Uterus (tissue), 4 donors: ENCODE results near the gene SUGP1. TPM values are rescaled to one million over a fixed set of nuclear protein-coding genes. Genes with fewer than 3 reads are reported as not detected.

Experiments used
- DNase-seq, 2 donors: peaks; one replicate each; pipeline ENCODE4 v3.0.0-alpha.2; 2019 to 2020
- H3K27ac ChIP-seq, 2 donors: fragments of 200-600 bp; sonication (generic); 1 replicate in 1 of 2; 2 replicates in 1 of 2; pipeline ENCODE4 v1.5.1; 2016 to 2018
- H3K27me3 ChIP-seq, 2 donors: fragments of 200-600 bp; sonication (generic); one replicate each; pipeline ENCODE4 v1.5.1; 2018 to 2019; ENCODE audit warnings: control low read depth in 1 of 2
- H3K36me3 ChIP-seq, 2 donors: fragments of 200-600 bp; sonication (generic); one replicate each; pipeline ENCODE4 v1.5.1; 2019; ENCODE audit warnings: control low read depth in 1 of 2
- H3K4me1 ChIP-seq, 2 donors: fragments of 200-600 bp; sonication (generic); one replicate each; pipeline ENCODE4 v1.5.1; 2018 to 2019; ENCODE audit warnings: control low read depth in 1 of 2
- H3K4me3 ChIP-seq, 2 donors: fragments of 200-600 bp; sonication (generic); 1 replicate in 1 of 2; 2 replicates in 1 of 2; pipeline ENCODE4 v1.5.1; 2018 to 2019; ENCODE audit warnings: mild to moderate bottlenecking in 1 of 2
- H3K9me3 ChIP-seq, 2 donors: fragments of 200-600 bp; sonication (generic); one replicate each; pipeline ENCODE4 v1.5.1; 2019; ENCODE audit warnings: control low read depth in 1 of 2
- CTCF ChIP-seq, 4 experiments: fragments of 200-600 bp in 2 of 4; fragments of 450-650 bp in 2 of 4; sonication (generic) in 2 of 4; IDR thresholded peaks; one replicate each; pipeline ENCODE4 v1.5.1; 2016 to 2019; ENCODE audit warnings: antibody characterized with exemption in 4 of 4, mild to moderate bottlenecking in 2 of 4, moderate library complexity in 1 of 4
- POLR2A ChIP-seq, 2 donors: fragments of 450-650 bp; IDR thresholded peaks; one replicate each; pipeline ENCODE4 v1.6.1; 2016; ENCODE audit warnings: antibody characterized with exemption in 2 of 2, mild to moderate bottlenecking in 1 of 2, moderate library complexity in 1 of 2
- intact Hi-C: fragments of 100-400 bp; cut with DNase I; formaldehyde crosslinking; loops from one replicate; pipeline ENCODE4 v1.15.1; 2023; ENCODE audit warnings: low total_unique reads
- total RNA-seq, 4 donors: library from RNA; depleted of rRNA in 3 of 4; stranded (reverse); fragments of >200 nt in 3 of 4; gene quantifications; one replicate each; pipeline versions ENCODE4 v1.1.0 to v1.2.4, GENCODE V29; 2014 to 2023
- donor health status: DM: yes; HTN: yes; CAD: no.

The SUGP1 gene
- total RNA-seq, 4 donors from 2014 or later: 9.5 to 43.6 (median 14.0) TPM

- intact Hi-C loops: no loop called here
- H3K27me3 ChIP-seq: no peaks in the 10 kb centered on the region
- no peaks in the 10 kb centered on the region for H3K36me3 ChIP-seq
These were observed 60.6 kb downstream of the SUGP1 start for GRCh38 chr19:19259741-19260140.

GRCh38 chr19:19258589-19259338 lies 61.5 kb downstream of the SUGP1 start:
- Histone ChIP-seq H3K36me3 (no peaks in the 10 kb centered on the region), H3K9me3 (peaks cover 0 to 3% of the 10 kb centered on the region in 2 donors), H3K4me3 (no peak overlapping the region), H3K27me3 (peaks cover 0 to 4% of the 10 kb centered on the region in 2 donors), H3K27ac (no peak overlapping the region), H3K4me1 (peaks cover 0 to 8% of the 10 kb centered on the region in 2 donors)
- TF ChIP-seq CTCF (IDR thresholded peaks at IDR 0.05): no peak
- no peak for TF ChIP-seq POLR2A (IDR thresholded peaks at IDR 0.05)
- DNase-seq: no peak
- intact Hi-C loops: no loop called here

More at GRCh38 chr19:19259741-19260140, 60.6 kb downstream of the SUGP1 start:
- no peak for DNase-seq
- TF ChIP-seq POLR2A (IDR thresholded peaks at IDR 0.05): no peak
- TF ChIP-seq CTCF (IDR thresholded peaks at IDR 0.05): no peak
- Histone ChIP-seq H3K4me1 (peaks cover 0 to 8% of the 10 kb centered on the region in 2 donors), H3K4me3 (no peak overlapping the region), H3K27ac (no peak overlapping the region), H3K9me3 (peaks cover 0 to 3% of the 10 kb centered on the region in 2 donors)

- intact Hi-C loops: no loop called here
- no peak for DNase-seq
- H3K27me3 ChIP-seq: peaks cover 0 to 4% of the 10 kb centered on the region in 2 donors
These were observed 62.3 kb downstream of the SUGP1 start for GRCh38 chr19:19257836-19258588.

GRCh38 chr19:19257137-19257536 lies 63.2 kb downstream of the SUGP1 start:
- no peak for TF ChIP-seq CTCF (IDR thresholded peaks at IDR 0.05)
- TF ChIP-seq POLR2A (IDR thresholded peaks at IDR 0.05): no peak
- intact Hi-C loops: no loop called here
- H3K9me3 ChIP-seq: peaks cover 0 to 3% of the 10 kb centered on the region in 2 donors
- H3K4me1 ChIP-seq: peaks cover 0 to 8% of the 10 kb centered on the region in 2 donors
- DNase-seq: no peak
- no peak overlapping the region for H3K4me3 ChIP-seq
- peaks cover 0 to 4% of the 10 kb centered on the region in 2 donors for H3K27me3 ChIP-seq
- H3K27ac ChIP-seq: no peak overlapping the region
- H3K36me3 ChIP-seq: no peaks in the 10 kb centered on the region

More at GRCh38 chr19:19257836-19258588, 62.3 kb downstream of the SUGP1 start:
- Histone ChIP-seq H3K9me3 (peaks cover 0 to 3% of the 10 kb centered on the region in 2 donors), H3K4me3 (no peak overlapping the region), H3K4me1 (peaks cover 0 to 8% of the 10 kb centered on the region in 2 donors), H3K36me3 (no peaks in the 10 kb centered on the region), H3K27ac (no peak overlapping the region)
- TF ChIP-seq CTCF (IDR thresholded peaks at IDR 0.05) (no peak), POLR2A (IDR thresholded peaks at IDR 0.05) (no peak)
